Kidney epithelial cell (primary cell): ENCODE results near the gene DEFB116. TPM values are rescaled to one million over a fixed set of nuclear protein-coding genes. Genes with fewer than 3 reads are reported as not detected.
"Not testable (repeated sequence)": the region's sequence is repeated elsewhere in the genome, so short reads cannot be mapped to it uniquely, and the experiment has no call there.

Experiments
- DNase-seq: peaks from one replicate; pipeline ENCODE4 v3.0.0-alpha.2; 2010; ENCODE audit warnings: low read depth
- H3K27me3 ChIP-seq: 2 replicates; pipeline ENCODE4 v1.6.0; 2011; ENCODE audit warnings: low read length; ENCODE audit not compliant: control insufficient read depth, insufficient read depth
- H3K36me3 ChIP-seq: 2 replicates; pipeline ENCODE4 v1.5.1; 2011; ENCODE audit warnings: low read length; ENCODE audit not compliant: control insufficient read depth, insufficient read depth
- H3K4me3 ChIP-seq: 2 replicates; pipeline ENCODE4 v1.5.1; 2011; ENCODE audit warnings: low read depth, mild to moderate bottlenecking, control low read depth, low read length
- total RNA-seq: library from RNA; depleted of rRNA; stranded (reverse); fragments of >200 nt; gene quantifications from 2 replicates; pipeline ENCODE4 v1.2.3, GENCODE V29; 2015
- TF ChIP-seq, protein P1 (sequence below): IDR thresholded peaks from 2 replicates; pipeline ENCODE4 v1.5.1; 2011; ENCODE audit warnings: mild to moderate bottlenecking, moderate library complexity, low read length, control low read depth, inconsistent platforms; ENCODE audit not compliant: insufficient read depth, poor library complexity, severe bottlenecking

The DEFB116 gene, protein sequence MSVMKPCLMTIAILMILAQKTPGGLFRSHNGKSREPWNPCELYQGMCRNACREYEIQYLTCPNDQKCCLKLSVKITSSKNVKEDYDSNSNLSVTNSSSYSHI
- total RNA-seq = not detected in 2 replicates

DNA sequence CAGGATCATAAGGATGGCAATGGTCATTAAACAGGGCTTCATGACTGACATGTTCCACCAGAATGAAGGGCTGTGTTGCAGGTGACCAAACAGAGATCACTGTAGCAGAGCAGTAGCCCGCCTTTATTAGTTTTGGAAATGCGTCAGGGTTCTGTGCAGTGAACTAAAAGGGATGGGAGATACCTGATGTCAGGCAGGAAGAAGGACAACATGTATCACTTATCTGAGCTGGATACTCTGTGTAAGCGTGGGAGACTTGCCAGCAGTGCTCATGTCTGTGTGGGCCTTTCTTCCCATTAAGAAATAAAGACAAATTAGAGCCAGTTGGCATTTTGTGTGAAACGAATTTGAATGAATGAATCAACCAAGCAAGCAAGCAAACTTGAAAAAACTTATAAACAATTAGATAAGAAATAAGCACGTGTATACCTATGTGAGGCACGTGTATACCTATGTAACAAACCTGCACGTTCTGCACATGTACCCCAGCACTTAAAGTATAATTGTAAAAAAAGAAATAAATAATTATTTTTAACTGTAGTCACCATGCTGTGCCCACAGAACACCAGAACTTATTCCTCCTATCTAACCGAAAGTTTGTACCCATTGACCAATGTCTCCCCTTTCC lies at the start of gene DEFB116:
Gene DEFB116 (minus strand): TSS at position 51 of the 628 bp plus-strand sequence. CDS start 0 bp downstream, at position 51.
- Histone ChIP-seq H3K36me3 (no peaks in the 10 kb centered on the region), H3K27me3 (no peaks in the 10 kb centered on the region), H3K4me3 (no peak within 1 kb of the TSS)
- no peak for DNase-seq
- TF ChIP-seq, protein P1, sequence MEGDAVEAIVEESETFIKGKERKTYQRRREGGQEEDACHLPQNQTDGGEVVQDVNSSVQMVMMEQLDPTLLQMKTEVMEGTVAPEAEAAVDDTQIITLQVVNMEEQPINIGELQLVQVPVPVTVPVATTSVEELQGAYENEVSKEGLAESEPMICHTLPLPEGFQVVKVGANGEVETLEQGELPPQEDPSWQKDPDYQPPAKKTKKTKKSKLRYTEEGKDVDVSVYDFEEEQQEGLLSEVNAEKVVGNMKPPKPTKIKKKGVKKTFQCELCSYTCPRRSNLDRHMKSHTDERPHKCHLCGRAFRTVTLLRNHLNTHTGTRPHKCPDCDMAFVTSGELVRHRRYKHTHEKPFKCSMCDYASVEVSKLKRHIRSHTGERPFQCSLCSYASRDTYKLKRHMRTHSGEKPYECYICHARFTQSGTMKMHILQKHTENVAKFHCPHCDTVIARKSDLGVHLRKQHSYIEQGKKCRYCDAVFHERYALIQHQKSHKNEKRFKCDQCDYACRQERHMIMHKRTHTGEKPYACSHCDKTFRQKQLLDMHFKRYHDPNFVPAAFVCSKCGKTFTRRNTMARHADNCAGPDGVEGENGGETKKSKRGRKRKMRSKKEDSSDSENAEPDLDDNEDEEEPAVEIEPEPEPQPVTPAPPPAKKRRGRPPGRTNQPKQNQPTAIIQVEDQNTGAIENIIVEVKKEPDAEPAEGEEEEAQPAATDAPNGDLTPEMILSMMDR = no peak

DNA sequence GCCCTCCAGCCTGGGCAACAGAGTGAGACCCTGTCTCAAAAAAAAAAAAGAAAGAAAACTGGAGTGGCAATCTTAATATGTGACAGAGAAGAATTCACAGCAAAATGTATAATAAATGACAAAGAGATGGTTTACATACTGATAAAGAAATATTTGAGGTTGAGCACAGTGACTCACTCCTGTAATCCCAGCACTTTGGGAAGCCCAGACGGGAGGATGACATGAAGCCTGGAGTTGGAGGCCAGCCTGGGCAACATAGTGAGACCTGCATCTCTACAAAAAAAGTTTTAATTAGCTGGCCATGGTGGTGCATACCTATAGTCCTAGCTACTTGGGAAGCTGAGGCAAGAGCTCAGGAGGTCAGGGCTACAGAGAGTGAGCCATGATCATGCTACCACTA lies 47.6 kb upstream of the DEFB116 start:
- no peak for DNase-seq
- H3K4me3 ChIP-seq = no peak overlapping the region
- no peaks in the 10 kb centered on the region for H3K36me3 ChIP-seq
- no peaks in the 10 kb centered on the region for H3K27me3 ChIP-seq
- TF ChIP-seq, protein P1 = no peak

DNA sequence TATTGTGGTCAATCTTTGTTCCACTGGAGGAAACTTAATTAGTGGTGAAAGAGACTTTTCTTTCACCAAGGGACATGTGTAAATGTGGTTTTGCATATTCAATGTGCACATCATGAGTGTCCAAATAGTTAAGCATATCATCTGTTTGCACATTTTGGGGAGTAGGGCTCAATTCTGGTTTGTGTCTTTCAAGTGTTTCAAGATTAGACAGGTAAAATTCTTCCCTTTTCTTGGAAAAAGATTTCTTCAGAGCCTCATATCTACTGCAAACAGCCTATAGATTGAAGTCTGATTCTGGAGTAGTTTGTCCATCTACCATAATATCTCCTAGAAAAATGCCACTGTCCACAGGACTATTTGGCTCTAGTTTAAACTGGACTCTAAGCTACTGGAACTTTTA lies 33.1 kb upstream of the DEFB116 start:
- TF ChIP-seq, protein P1 = no peak
- H3K27me3 ChIP-seq = no peaks in the 10 kb centered on the region
- no peak for DNase-seq

DNA sequence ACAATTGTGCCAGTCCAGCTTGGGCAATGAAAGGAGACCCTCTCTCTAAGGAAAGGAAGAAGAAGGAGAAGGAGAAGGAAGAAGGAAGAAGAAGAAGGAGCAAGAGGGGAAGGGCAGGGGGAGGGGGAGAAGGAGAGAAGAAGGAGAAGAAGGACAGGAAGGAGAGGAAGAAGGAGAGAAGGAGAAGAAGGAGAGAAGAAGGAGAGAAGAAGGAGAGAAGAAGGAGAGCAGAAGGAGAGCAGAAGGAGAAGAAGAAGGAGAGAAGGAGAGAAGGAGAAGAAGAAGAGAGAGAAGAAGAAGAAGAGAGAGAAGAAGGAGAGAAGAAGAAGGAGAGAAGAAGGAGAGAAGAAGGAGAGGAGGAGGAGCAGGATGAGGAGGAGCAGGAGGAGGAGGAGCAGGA lies 22.5 kb upstream of the DEFB116 start:
- no peak for DNase-seq
- no peaks in the 10 kb centered on the region for H3K36me3 ChIP-seq
- no peaks in the 10 kb centered on the region for H3K27me3 ChIP-seq
- no peak overlapping the region for H3K4me3 ChIP-seq
- TF ChIP-seq, protein P1 = no peak

More for the DNA sequence above, 33.1 kb upstream of the DEFB116 start:
- Histone ChIP-seq H3K36me3 (no peaks in the 10 kb centered on the region), H3K4me3 (no peak overlapping the region)

DNA sequence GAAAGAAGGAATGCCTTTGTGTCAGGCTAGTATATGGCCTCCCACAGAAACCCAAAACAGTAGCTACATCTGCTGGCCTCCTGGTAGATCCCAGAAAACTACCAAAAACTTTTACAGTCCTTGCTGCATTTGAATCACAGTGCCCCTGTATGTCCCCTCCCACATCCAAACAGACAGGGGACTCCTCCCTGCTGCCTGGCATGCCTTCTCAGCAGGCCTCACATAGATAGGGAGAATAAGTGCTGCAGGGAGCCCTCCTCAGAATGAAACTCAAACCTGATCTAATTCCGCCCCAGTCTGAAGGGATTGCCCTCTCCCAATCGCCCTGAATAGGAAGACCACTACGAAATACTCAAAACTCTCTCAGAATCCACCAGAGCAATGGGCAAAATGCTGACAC lies 14.1 kb upstream of the DEFB116 start:
- no peak overlapping the region for H3K4me3 ChIP-seq
- TF ChIP-seq, protein P1 = no peak

DNA sequence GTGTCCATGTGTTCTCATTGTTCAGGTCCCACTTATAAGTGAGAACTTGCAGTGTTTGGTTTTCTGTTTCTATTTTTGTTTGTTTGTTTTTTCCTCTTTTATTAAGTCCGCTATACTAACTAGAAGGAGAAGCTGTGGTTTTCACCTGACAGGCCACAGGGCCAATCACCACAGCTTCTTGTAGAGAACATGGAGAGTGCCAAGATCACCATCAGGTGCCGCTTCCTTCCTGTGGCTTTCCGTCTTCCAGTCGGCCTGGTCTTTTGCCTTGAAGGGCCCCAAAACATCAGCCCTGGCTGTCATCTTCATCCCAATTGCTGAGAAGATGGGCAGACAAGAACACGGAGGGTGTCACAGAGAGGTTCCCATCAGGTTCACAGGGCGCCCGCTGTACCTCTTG lies 23.4 kb downstream of the DEFB116 start:
- not testable (repeated sequence) for H3K27me3 ChIP-seq, H3K36me3 ChIP-seq, DNase-seq, H3K4me3 ChIP-seq

More for the DNA sequence above, 14.1 kb upstream of the DEFB116 start:
- no peaks in the 10 kb centered on the region for H3K36me3 ChIP-seq
- no peaks in the 10 kb centered on the region for H3K27me3 ChIP-seq
- DNase-seq = no peak
